SK-N-SH (cell line): ENCODE data around the gene SSTR1.

ENCODE experiments used
- POLR2AphosphoS5 ChIP-seq: IDR thresholded peaks from 2 replicates; pipeline ENCODE4 v1.6.1; 2012; ENCODE audit warnings: low read depth, low read length
- YY1 ChIP-seq: IDR thresholded peaks from 2 replicates; pipeline ENCODE4 v1.4.0; 2012; ENCODE audit warnings: low read depth, mild to moderate bottlenecking
- TF ChIP-seq, protein P1 (sequence below): fragments of 200-600 bp; sonication (generic); IDR thresholded peaks from 2 replicates; pipeline ENCODE4 v1.6.1; 2017; ENCODE audit warnings: antibody characterized with exemption, mild to moderate bottlenecking, moderate library complexity

GRCh38 chr14:38212111-38212510, 4.4 kb downstream of the SSTR1 start:
- TF ChIP-seq, protein P1, sequence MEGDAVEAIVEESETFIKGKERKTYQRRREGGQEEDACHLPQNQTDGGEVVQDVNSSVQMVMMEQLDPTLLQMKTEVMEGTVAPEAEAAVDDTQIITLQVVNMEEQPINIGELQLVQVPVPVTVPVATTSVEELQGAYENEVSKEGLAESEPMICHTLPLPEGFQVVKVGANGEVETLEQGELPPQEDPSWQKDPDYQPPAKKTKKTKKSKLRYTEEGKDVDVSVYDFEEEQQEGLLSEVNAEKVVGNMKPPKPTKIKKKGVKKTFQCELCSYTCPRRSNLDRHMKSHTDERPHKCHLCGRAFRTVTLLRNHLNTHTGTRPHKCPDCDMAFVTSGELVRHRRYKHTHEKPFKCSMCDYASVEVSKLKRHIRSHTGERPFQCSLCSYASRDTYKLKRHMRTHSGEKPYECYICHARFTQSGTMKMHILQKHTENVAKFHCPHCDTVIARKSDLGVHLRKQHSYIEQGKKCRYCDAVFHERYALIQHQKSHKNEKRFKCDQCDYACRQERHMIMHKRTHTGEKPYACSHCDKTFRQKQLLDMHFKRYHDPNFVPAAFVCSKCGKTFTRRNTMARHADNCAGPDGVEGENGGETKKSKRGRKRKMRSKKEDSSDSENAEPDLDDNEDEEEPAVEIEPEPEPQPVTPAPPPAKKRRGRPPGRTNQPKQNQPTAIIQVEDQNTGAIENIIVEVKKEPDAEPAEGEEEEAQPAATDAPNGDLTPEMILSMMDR, result no peak
- TF ChIP-seq POLR2AphosphoS5 (no peak), YY1 (no peak)
